ENCODE measurements around the gene HOXA4. TPM values are rescaled to one million over a fixed set of nuclear protein-coding genes. Genes with fewer than 3 reads are reported as not detected.

HOXA4 gene
- total RNA-seq, 1 donor = 0.72 TPM

- H3K79me2 ChIP-seq (ENCODE audit: insufficient read depth, low read length) = peaks cover 59% of the 10 kb centered on the region
- no peaks in the 10 kb centered on the region for H3K9me3 ChIP-seq (ENCODE audit: low read depth, low read length)
- peaks cover 28% of the 10 kb centered on the region for H3K4me1 ChIP-seq (ENCODE audit: insufficient read depth, low read length)
- DNase-seq (ENCODE audit: insufficient read length, low spot score, missing footprints) = peak; percentile 82
- peak overlapping the region; percentile 97 for H3K4me2 ChIP-seq (ENCODE audit: insufficient read depth, low read length)
- H3K36me3 ChIP-seq (ENCODE audit: insufficient read depth, low read length) = peaks cover 4% of the 10 kb centered on the region
- H3K27ac ChIP-seq (ENCODE audit: low read depth, low read length) = peak overlapping the region; percentile 74
- peak overlapping the region; percentile 97 for H2AFZ ChIP-seq (ENCODE audit: low read length)
- no peak for TF ChIP-seq CTCF (IDR thresholded peaks at IDR 0.05; ENCODE audit: extremely low read depth, low read depth, low read length)
- no peaks in the 10 kb centered on the region for H3K27me3 ChIP-seq (ENCODE audit: insufficient read depth, low read length)
- H3K4me3 ChIP-seq (ENCODE audit: insufficient read depth, low read length) = peak overlapping the region; percentile 90
- H4K20me1 ChIP-seq (ENCODE audit: insufficient read depth, low read length) = peaks cover 6% of the 10 kb centered on the region
These were observed 24.6 kb upstream of the HOXA4 start for GRCh38 chr7:27154901-27155815.

GRCh38 chr7:27154369-27154768 is 23.8 kb upstream of the HOXA4 start:
- DNase-seq (ENCODE audit: insufficient read length, low spot score, missing footprints) = peak; percentile 8
- no peak overlapping the region for H2AFZ ChIP-seq (ENCODE audit: low read length)
- H3K79me2 ChIP-seq (ENCODE audit: insufficient read depth, low read length) = peaks cover 64% of the 10 kb centered on the region
- no peak overlapping the region for H3K4me2 ChIP-seq (ENCODE audit: insufficient read depth, low read length)
- H3K27ac ChIP-seq (ENCODE audit: low read depth, low read length) = no peak overlapping the region
- H3K4me3 ChIP-seq (ENCODE audit: insufficient read depth, low read length) = no peak overlapping the region
- no peaks in the 10 kb centered on the region for H3K27me3 ChIP-seq (ENCODE audit: insufficient read depth, low read length)
- peaks cover 4% of the 10 kb centered on the region for H3K36me3 ChIP-seq (ENCODE audit: insufficient read depth, low read length)
- TF ChIP-seq CTCF (IDR thresholded peaks at IDR 0.05; ENCODE audit: extremely low read depth, low read depth, low read length) = no peak
- no peaks in the 10 kb centered on the region for H3K9me3 ChIP-seq (ENCODE audit: low read depth, low read length)
- H4K20me1 ChIP-seq (ENCODE audit: insufficient read depth, low read length) = peaks cover 9% of the 10 kb centered on the region
- H3K4me1 ChIP-seq (ENCODE audit: insufficient read depth, low read length) = peaks cover 36% of the 10 kb centered on the region

- Histone ChIP-seq H3K9me3 (ENCODE audit: low read depth, low read length) (no peaks in the 10 kb centered on the region), H3K27me3 (ENCODE audit: insufficient read depth, low read length) (no peaks in the 10 kb centered on the region), H3K36me3 (ENCODE audit: insufficient read depth, low read length) (peaks cover 4% of the 10 kb centered on the region), H3K27ac (ENCODE audit: low read depth, low read length) (peak overlapping the region; percentile 88), H3K4me1 (ENCODE audit: insufficient read depth, low read length) (peaks cover 44% of the 10 kb centered on the region), H3K4me2 (ENCODE audit: insufficient read depth, low read length) (peak overlapping the region; percentile 99), H3K4me3 (ENCODE audit: insufficient read depth, low read length) (peak overlapping the region; percentile 93), H4K20me1 (ENCODE audit: insufficient read depth, low read length) (peaks cover 9% of the 10 kb centered on the region), H2AFZ (ENCODE audit: low read length) (no peak overlapping the region), H3K79me2 (ENCODE audit: insufficient read depth, low read length) (peaks cover 72% of the 10 kb centered on the region)
- peak; percentile 43 for DNase-seq (ENCODE audit: insufficient read length, low spot score, missing footprints)
- no peak for TF ChIP-seq CTCF (IDR thresholded peaks at IDR 0.05; ENCODE audit: extremely low read depth, low read depth, low read length)
These were observed 23.0 kb upstream of the HOXA4 start for GRCh38 chr7:27153526-27153925.

GRCh38 chr7:27152816-27153442 is 22.4 kb upstream of the HOXA4 start:
- Histone ChIP-seq H3K36me3 (ENCODE audit: insufficient read depth, low read length) (peaks cover 4% of the 10 kb centered on the region), H2AFZ (ENCODE audit: low read length) (peak overlapping the region; percentile 95), H3K4me2 (ENCODE audit: insufficient read depth, low read length) (peak overlapping the region; percentile 99), H4K20me1 (ENCODE audit: insufficient read depth, low read length) (peaks cover 9% of the 10 kb centered on the region), H3K9me3 (ENCODE audit: low read depth, low read length) (no peaks in the 10 kb centered on the region), H3K4me1 (ENCODE audit: insufficient read depth, low read length) (peaks cover 49% of the 10 kb centered on the region), H3K79me2 (ENCODE audit: insufficient read depth, low read length) (peaks cover 78% of the 10 kb centered on the region), H3K27ac (ENCODE audit: low read depth, low read length) (peak overlapping the region; percentile 88), H3K27me3 (ENCODE audit: insufficient read depth, low read length) (no peaks in the 10 kb centered on the region), H3K4me3 (ENCODE audit: insufficient read depth, low read length) (peak overlapping the region; percentile 93)
- TF ChIP-seq CTCF (IDR thresholded peaks at IDR 0.05; ENCODE audit: extremely low read depth, low read depth, low read length) = no peak
- DNase-seq (ENCODE audit: insufficient read length, low spot score, missing footprints) = peak; percentile 91
